HG02763 (cell line): Measurements from ENCODE around the gene TGFBR2.

Experiments used
- ATAC-seq: cut with Tn5 transposase; IDR thresholded peaks from one replicate; pipeline ENCODE4 v1.9.1; 2021; ENCODE audit warnings: mild to moderate bottlenecking, moderate library complexity; ENCODE audit not compliant: unreplicated experiment

Gene TGFBR2

GRCh38 chr3:30671527-30672286 is 65.3 kb downstream of the TGFBR2 start:
- ATAC-seq: no peak

DNA sequence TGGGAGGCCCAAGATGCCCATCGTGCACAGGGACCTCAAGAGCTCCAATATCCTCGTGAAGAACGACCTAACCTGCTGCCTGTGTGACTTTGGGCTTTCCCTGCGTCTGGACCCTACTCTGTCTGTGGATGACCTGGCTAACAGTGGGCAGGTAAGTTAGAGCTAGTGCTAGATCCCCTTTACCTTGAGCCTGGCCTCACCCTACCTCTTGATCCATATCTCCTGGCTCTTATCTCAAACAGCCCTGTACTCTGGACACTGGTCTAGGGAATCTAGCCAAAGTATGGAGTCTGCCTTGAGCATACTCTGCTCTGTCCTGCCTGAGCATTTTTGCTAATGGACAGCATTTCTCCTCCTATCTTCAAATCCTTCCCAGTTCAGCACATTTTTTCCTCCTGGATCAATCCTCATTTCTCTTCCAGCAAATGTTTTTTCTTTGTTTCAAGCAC is 65.9 kb downstream of the TGFBR2 start:
- no peak for ATAC-seq

DNA sequence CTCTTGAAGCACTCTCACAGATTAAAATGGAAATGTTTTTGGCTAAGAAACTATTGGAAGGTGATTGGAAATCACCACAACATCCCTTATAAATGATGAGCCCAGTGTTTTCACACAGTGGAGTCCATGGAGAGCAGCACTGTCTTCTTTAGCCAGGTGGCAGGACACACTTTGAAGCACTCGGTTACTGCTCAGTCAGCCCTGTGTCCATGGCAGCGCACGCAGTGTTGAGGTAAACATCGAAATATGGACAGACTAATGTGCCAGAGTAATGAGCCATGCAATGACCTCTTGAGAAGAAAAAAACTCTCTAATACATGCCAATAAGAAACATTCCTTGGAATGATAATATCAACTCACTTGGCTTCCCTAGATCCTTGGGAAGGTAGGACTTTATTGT is 66.6 kb downstream of the TGFBR2 start:
- no peak for ATAC-seq

GRCh38 chr3:30673425-30674341 is 67.3 kb downstream of the TGFBR2 start:
- ATAC-seq: no peak

DNA sequence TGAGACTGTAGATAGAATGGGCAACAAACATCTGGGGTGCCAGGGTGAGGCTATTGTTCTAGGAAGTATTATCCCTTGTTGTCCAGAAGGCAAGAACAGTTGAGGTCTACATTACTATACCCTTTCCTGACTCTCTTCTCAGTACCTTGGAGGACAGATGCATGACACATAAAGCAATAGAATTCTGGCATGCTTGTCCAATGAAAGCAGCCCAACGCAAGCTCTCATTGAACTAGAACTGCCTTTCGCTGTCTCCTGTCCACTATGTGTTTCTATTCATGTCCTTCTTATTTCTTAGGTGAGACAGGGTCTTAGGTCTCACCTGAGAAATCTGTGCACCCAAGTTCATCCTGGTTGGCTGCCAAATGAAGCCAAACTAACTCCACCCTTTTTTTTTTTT is 68.6 kb downstream of the TGFBR2 start:
- no peak for ATAC-seq

DNA sequence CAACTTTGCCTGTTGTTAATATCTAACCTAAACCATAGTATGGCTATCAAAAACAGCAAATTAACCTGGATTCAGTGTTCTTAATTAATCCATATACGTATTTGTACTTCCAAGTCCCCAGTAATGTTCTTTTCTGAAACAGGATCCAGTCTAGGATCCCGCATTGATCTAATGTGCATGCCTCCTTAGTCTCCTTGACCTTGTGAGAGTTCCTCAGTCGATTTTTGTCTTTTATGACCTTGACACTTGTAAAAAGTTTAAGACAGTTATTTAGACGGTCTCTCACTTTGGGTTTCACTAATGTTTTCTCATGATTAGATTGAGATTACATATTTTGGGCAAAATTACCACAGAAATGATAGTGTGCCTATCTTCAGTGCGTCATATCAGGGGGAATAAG is 69.4 kb downstream of the TGFBR2 start:
- no peak for ATAC-seq

- peak; percentile 50 for ATAC-seq
Measured at GRCh38 chr3:30676424-30677346, 70.3 kb downstream of the TGFBR2 start.

GRCh38 chr3:30677347-30677685 is 70.9 kb downstream of the TGFBR2 start:
- ATAC-seq: no peak

- ATAC-seq: no peak
Measured at GRCh38 chr3:30679045-30679444, 72.6 kb downstream of the TGFBR2 start.

DNA sequence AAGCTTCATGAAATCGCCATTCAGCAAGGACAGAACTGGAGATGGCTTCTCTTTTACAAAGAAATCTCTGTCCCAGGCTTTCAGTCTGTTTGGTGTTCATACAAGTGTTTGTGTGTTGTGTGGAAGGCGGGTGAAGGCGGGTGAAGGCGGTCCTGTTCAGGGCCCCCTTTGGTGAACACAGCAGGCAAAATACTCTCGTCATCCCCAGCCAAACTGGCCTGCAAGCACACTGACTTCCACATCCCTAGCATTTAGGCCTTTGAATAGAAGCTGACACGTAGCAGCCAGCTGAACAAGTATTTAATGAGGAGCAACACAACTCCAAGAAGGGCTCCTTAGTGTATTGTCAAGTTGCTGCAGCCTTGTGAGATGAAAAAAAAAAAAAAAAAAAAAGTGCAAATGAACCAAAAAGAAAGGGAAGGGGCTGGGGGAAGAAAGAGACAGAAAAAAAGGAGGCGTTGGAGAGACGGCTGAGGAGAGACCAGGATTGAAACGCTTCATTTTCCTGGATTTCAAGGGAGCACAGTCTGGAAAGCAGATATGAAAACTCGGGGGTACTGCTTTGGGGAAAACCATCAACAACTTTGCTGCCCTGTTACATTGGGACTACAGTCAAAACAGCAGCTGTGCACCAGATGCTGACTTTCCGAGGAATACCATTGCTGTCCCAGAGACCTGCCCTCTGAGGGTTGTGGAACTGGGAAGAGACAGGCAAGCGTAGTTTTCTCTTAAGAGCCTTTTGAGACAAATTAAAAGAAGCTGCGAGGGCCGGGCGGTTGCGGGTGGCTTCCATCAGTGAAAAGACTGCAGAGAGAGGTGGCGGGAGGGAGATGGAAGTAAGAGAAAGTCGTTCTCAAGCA is 74.6 kb downstream of the TGFBR2 start:
- ATAC-seq: no peak

- ATAC-seq: no peak
Measured at GRCh38 chr3:30681649-30682211, 75.3 kb downstream of the TGFBR2 start.

DNA sequence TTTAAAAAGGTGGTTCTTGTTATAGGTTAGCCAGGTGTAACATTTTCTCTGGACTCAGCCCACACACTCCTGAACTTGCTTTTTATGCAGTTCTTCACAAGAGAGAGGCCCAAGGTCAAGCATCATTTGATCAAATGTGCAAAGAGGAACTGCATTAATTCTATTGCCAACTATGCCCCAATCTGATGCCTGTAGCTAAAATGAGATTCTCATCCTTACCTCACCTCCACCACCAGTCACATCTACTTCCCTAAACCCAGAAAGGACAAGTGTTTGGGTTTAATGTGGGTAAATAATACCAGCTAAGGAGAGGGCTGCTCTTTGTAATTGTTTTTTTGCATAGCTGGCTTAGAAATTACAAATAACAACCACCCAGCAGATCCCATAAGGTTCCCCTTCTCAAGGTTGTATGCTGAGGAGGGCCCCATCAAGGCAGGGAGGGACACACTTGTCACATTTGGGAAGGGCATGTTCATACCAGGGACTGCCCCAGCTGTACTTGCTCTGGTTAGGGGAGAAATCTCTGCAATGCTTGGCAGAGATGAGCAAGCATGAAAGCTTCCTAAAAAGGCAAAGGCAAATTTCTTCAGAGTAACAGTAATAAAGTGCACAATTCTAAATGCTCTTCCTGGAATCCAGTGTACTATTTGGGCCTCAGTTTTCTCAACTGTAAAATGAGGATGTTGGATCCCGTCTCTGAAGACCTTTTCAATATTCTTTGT is 76.2 kb downstream of the TGFBR2 start:
- ATAC-seq: no peak

DNA sequence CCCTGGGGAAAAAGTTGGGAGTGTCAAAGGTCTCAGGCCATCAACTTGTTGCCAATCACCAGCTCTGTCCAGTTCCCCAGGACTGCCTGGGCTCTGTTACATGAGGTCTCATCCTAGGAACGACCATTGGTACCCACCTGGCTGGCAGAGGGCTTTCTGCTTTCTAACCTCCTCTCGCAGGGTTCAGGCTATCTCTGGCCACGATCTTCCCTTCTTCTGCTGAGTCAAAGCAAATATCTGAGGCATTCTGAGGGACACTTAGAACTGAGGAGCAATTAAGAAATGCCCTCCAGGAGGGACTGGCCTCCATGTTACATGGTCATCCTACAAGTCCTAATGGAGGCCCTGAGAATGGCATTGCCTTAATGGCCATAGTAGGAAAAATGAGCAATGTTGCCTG is 77.4 kb downstream of the TGFBR2 start:
- no peak for ATAC-seq

DNA sequence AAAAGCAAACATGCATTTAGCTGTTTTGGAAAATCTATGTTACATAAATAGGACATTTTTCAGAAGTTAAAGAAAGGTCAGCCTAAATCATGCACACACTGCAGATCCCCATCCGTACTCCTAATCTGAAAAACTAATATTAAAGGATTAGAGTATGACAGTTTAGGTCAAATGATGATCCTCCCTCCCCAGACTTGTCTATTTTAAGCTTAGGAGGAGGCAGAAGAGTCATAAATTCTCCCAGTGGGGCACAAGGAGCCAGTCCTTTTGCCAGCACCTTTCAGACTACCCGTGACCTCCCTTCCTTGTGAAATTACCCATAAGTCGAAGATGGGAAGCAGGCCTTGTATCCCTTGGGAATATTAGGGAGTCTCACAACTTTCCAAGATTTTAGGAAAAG is 78.0 kb downstream of the TGFBR2 start:
- no peak for ATAC-seq

- no peak for ATAC-seq
Measured at GRCh38 chr3:30685267-30685667, 78.9 kb downstream of the TGFBR2 start.

DNA sequence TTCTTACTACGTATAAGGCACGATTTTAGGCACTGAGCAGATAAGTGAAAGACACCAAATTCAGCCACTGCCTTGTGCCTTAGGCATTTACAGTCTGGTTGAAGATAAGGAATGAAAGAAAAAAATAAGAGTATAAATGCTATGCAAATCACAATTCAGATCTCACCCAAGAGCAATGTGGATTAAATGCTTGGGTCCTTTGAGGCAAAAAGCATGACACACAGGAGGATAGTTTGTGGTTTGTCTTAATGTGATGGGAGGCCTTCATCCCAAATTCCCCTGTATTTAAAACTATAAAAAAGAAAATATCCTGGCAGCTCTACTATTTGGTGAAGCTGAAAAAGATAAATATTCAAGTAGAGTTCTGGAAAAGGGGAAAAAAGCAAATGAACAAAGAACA is 79.8 kb downstream of the TGFBR2 start:
- ATAC-seq: no peak

- ATAC-seq: no peak
Measured at GRCh38 chr3:30686799-30687198, 80.4 kb downstream of the TGFBR2 start.

DNA sequence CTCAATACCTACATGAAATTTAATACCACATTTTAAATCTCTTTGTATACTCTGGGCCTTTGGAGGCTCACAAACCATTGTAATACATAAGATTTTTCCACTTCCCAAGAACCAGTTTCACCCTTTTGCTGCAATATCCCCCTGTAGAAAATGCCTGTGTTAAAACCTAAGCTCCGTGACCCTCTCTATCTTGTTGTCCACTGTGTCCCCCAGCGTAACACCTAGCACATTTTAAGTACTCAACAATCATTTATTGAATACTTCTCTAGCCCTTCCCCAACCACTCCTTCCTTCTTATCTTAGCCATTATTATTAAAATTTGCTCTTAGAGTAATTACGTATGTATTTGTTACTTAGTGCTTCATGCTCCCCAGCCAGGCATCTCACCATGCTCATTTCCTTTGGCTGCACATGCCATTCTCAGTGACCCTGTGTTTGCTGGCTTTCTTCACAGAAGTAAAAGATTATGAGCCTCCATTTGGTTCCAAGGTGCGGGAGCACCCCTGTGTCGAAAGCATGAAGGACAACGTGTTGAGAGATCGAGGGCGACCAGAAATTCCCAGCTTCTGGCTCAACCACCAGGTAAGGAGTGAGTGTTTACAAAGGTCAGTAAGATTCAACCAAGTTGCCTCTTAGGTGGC is 81.6 kb downstream of the TGFBR2 start:
- ATAC-seq: no peak
